OCI-LY1 (cell line): ENCODE data around the gene DNAH17.

Source experiments
- H2AFZ ChIP-seq: fragments of 200-600 bp; sonication (generic), shearing (Covaris generic); 2 replicates; pipeline ENCODE4 v1.6.0; 2014; ENCODE audit warnings: antibody characterized with exemption, mild to moderate bottlenecking, low read length
- H3F3A ChIP-seq: fragments of 200-600 bp; sonication (generic), shearing (Covaris generic); 2 replicates; pipeline ENCODE4 v1.6.0; 2014; ENCODE audit warnings: mild to moderate bottlenecking, antibody characterized with exemption, low read length, moderate library complexity; ENCODE audit not compliant: insufficient read depth
- H3K27ac ChIP-seq: fragments of 200-600 bp; sonication (generic); 2 replicates; pipeline ENCODE4 v1.5.1; 2014; ENCODE audit warnings: low read length, mixed run types, mild to moderate bottlenecking, low read depth; ENCODE audit not compliant: poor library complexity, severe bottlenecking
- H3K27me3 ChIP-seq: fragments of 200-600 bp; sonication (generic); 2 replicates; pipeline ENCODE4 v1.6.0; 2014; ENCODE audit warnings: antibody characterized with exemption, mild to moderate bottlenecking, low read length, moderate library complexity; ENCODE audit not compliant: insufficient read depth
- H3K36me3 ChIP-seq: fragments of 200-600 bp; sonication (generic); 2 replicates; pipeline ENCODE4 v1.6.1; 2014; ENCODE audit warnings: mild to moderate bottlenecking, antibody characterized with exemption, low read length, moderate library complexity, mixed read lengths; ENCODE audit not compliant: insufficient read depth
- H3K4me1 ChIP-seq: fragments of 200-600 bp; sonication (generic); 2 replicates; pipeline ENCODE4 v1.5.1; 2014; ENCODE audit warnings: mild to moderate bottlenecking, low read length, moderate library complexity; ENCODE audit not compliant: insufficient read depth, severe bottlenecking
- H3K4me2 ChIP-seq: fragments of 200-600 bp; sonication (generic), shearing (Covaris generic); 2 replicates; pipeline ENCODE4 v1.6.1; 2014; ENCODE audit warnings: low read length
- H3K4me3 ChIP-seq: fragments of 200-600 bp; sonication (generic); 2 replicates; pipeline ENCODE4 v1.5.1; 2014; ENCODE audit warnings: low read length, low read depth, mild to moderate bottlenecking, mixed read lengths; ENCODE audit not compliant: poor library complexity, severe bottlenecking
- H3K79me2 ChIP-seq: fragments of 200-600 bp; shearing (Covaris generic); 2 replicates; pipeline ENCODE4 v1.6.1; 2016; ENCODE audit warnings: mixed run types, low read length, mixed read lengths; ENCODE audit not compliant: insufficient read depth
- H3K9ac ChIP-seq: fragments of 200-600 bp; sonication (generic), shearing (Covaris generic); 2 replicates; pipeline ENCODE4 v1.6.1; 2014; ENCODE audit warnings: mild to moderate bottlenecking, low read length, mixed read lengths
- H3K9me2 ChIP-seq: fragments of 200-600 bp; sonication (generic), shearing (Covaris generic); 2 replicates; pipeline ENCODE4 v1.6.1; 2014; ENCODE audit warnings: low read depth, mild to moderate bottlenecking, low read length, mixed read lengths
- H3K9me3 ChIP-seq: fragments of 200-600 bp; shearing (Covaris generic); 2 replicates; pipeline ENCODE4 v1.6.1; 2014; ENCODE audit warnings: low read length, mixed read lengths
- H4K20me1 ChIP-seq: fragments of 200-600 bp; sonication (generic), shearing (Covaris generic); 2 replicates; pipeline ENCODE4 v1.6.0; 2016; ENCODE audit warnings: mild to moderate bottlenecking, low read length; ENCODE audit not compliant: insufficient read depth
- EZH2 ChIP-seq: fragments of 200-600 bp; sonication (generic), shearing (Covaris generic); IDR thresholded peaks from 2 replicates; pipeline ENCODE4 v1.8.0; 2017; ENCODE audit warnings: borderline replicate concordance, mixed run types, mild to moderate bottlenecking, antibody characterized with exemption, low read length, moderate library complexity, mixed read lengths
- TF ChIP-seq, protein P1 (sequence below): fragments of 200-600 bp; sonication (generic), shearing (Covaris generic); IDR thresholded peaks from 2 replicates; pipeline ENCODE4 v1.5.1; 2017; ENCODE audit warnings: mild to moderate bottlenecking, antibody characterized with exemption, low read length, moderate library complexity, mixed read lengths

Gene DNAH17

DNA sequence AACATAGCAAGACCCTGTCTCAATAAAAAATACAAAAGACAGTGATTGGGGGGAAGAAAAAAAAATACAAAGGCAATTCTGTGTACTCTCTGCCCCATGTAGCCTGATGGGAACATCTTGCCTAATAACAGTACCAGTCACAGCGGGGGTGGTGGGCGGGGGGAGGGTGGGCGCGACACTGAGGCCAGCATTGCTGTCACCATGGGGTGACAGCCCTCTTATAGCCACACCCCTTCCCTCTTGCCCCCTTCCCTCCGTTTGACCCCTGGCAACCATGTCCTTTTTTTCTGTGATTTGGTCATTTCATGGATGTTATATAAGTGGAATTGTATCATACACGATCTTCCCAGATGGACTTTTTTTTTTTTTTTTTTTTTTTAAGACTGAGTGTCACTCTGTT lies 80.9 kb downstream of the DNAH17 start:
- no peak overlapping the region for H3K9ac ChIP-seq
- no peaks in the 10 kb centered on the region for H3K4me1 ChIP-seq
- no peak overlapping the region for H3K4me2 ChIP-seq
- H3K27me3 ChIP-seq, result 0 out of 2 replicates have a peak, but pooled peaks cover 5% of the 10 kb centered on the region
- H3K79me2 ChIP-seq, result no peaks in the 10 kb centered on the region
- H3K36me3 ChIP-seq, result no peaks in the 10 kb centered on the region
- H2AFZ ChIP-seq, result no peak overlapping the region
- H4K20me1 ChIP-seq, result no peaks in the 10 kb centered on the region
- no peaks in the 10 kb centered on the region for H3K9me2 ChIP-seq
- TF ChIP-seq, protein P1, sequence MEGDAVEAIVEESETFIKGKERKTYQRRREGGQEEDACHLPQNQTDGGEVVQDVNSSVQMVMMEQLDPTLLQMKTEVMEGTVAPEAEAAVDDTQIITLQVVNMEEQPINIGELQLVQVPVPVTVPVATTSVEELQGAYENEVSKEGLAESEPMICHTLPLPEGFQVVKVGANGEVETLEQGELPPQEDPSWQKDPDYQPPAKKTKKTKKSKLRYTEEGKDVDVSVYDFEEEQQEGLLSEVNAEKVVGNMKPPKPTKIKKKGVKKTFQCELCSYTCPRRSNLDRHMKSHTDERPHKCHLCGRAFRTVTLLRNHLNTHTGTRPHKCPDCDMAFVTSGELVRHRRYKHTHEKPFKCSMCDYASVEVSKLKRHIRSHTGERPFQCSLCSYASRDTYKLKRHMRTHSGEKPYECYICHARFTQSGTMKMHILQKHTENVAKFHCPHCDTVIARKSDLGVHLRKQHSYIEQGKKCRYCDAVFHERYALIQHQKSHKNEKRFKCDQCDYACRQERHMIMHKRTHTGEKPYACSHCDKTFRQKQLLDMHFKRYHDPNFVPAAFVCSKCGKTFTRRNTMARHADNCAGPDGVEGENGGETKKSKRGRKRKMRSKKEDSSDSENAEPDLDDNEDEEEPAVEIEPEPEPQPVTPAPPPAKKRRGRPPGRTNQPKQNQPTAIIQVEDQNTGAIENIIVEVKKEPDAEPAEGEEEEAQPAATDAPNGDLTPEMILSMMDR, result no peak
- no peak for TF ChIP-seq EZH2
- H3K27ac ChIP-seq, result no peak overlapping the region
- no peak overlapping the region for H3K4me3 ChIP-seq
- H3K9me3 ChIP-seq, result no peaks in the 10 kb centered on the region
- no peaks in the 10 kb centered on the region for H3F3A ChIP-seq

DNA sequence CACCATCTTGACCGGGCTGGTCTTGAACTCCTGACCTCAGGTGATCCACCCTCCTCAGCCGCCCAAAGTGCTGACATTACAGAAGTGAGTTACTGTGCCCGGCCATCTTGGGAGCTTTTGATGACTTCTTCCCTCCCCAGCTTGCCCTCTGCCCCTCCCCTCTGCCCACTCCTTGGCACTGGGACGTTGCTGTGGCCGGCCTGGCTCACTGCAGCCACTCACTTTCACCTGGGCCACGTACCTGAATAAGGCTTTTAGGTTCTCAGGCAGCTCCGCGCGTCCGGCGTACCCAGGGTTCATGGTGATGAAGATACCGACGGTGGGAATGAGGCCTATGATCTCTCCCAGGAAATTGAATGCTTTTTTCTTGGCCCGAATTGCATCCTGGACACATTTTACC lies 81.6 kb downstream of the DNAH17 start:
- H3K9me3 ChIP-seq, result no peaks in the 10 kb centered on the region
- no peaks in the 10 kb centered on the region for H3K4me1 ChIP-seq
- no peaks in the 10 kb centered on the region for H4K20me1 ChIP-seq
- no peak overlapping the region for H2AFZ ChIP-seq
- H3K9ac ChIP-seq, result no peak overlapping the region
- no peaks in the 10 kb centered on the region for H3F3A ChIP-seq
- H3K9me2 ChIP-seq, result no peaks in the 10 kb centered on the region
- no peak overlapping the region for H3K4me3 ChIP-seq
- H3K27me3 ChIP-seq, result 0 out of 2 replicates have a peak, but pooled peaks cover 5% of the 10 kb centered on the region
- no peak overlapping the region for H3K4me2 ChIP-seq
- H3K27ac ChIP-seq, result no peak overlapping the region
- H3K79me2 ChIP-seq, result no peaks in the 10 kb centered on the region
- H3K36me3 ChIP-seq, result no peaks in the 10 kb centered on the region
- TF ChIP-seq EZH2, result no peak
- TF ChIP-seq, protein P1, result no peak

DNA sequence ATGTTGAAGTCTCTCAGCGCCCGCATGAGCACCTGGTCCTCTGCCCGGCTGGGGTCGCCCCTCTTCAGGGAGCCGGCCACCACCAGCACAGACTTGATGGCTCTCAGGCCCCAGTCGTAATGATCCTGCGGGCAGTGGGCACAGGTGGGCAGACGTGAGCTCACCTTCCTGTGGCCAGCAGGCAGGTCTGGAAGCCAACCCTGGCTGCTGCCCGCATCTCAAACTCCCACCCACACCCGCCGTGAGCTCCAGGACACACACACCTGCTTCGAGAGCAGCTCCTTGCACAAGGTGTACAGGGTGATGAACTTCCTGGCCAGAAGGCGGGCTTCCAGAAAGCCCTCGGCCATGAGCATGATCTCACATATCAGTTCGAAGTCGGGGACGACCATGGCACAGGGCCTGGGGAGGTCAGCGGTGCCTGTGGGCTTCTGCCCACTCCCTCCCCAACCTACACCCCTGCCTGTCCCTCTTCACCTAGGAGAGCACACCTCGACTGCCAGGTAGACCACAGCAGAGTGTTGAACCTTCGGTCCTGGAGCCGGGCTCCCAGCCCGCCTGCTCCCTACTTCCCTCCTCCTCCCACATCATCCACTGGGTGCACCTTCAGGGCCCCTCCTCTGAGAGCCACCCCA lies 82.4 kb downstream of the DNAH17 start:
- Histone ChIP-seq H3K36me3 (no peaks in the 10 kb centered on the region), H4K20me1 (no peaks in the 10 kb centered on the region), H3K9me3 (no peaks in the 10 kb centered on the region), H3K27ac (no peak overlapping the region), H3K27me3 (0 out of 2 replicates have a peak, but pooled peaks cover 5% of the 10 kb centered on the region), H3K4me3 (no peak overlapping the region), H3K9ac (no peak overlapping the region), H3K9me2 (no peaks in the 10 kb centered on the region), H3K4me1 (no peaks in the 10 kb centered on the region), H3K4me2 (no peak overlapping the region), H2AFZ (no peak overlapping the region), H3K79me2 (no peaks in the 10 kb centered on the region), H3F3A (no peaks in the 10 kb centered on the region)
- TF ChIP-seq, protein P1, result no peak
- no peak for TF ChIP-seq EZH2
